GM12801 (cell line): ENCODE measurements around the gene PON1.

Source experiments
- CTCF ChIP-seq: IDR thresholded peaks from one replicate; pipeline ENCODE4 v1.5.1; 2011; ENCODE audit warnings: control low read depth; ENCODE audit not compliant: insufficient read length; ENCODE audit errors: extremely low read depth

The PON1 gene

GRCh38 chr7:95324431-95324830 is at the start of gene PON1:
PON1 (minus strand) TSS chr7:95324532; CDS start chr7:95324475, 57 bp downstream.
- no peak for TF ChIP-seq CTCF

GRCh38 chr7:95373323-95373722 is 49.0 kb upstream of the PON1 start:
- TF ChIP-seq CTCF, result no peak

GRCh38 chr7:95368235-95368634 is 43.9 kb upstream of the PON1 start:
- no peak for TF ChIP-seq CTCF

- TF ChIP-seq CTCF, result no peak
Observed at GRCh38 chr7:95367606-95368005, 43.3 kb upstream of the PON1 start.

GRCh38 chr7:95365151-95365550 is 40.8 kb upstream of the PON1 start:
- TF ChIP-seq CTCF, result no peak

- TF ChIP-seq CTCF, result no peak
Observed at GRCh38 chr7:95357623-95358022, 33.3 kb upstream of the PON1 start.

GRCh38 chr7:95342642-95343307 is 18.4 kb upstream of the PON1 start:
- no peak for TF ChIP-seq CTCF
